ENCODE data around the gene DNAJB7.
"Not testable (repeated sequence)": the region's sequence is repeated elsewhere in the genome, so short reads cannot be mapped to it uniquely, and the experiment has no call there.

The DNAJB7 gene

DNA sequence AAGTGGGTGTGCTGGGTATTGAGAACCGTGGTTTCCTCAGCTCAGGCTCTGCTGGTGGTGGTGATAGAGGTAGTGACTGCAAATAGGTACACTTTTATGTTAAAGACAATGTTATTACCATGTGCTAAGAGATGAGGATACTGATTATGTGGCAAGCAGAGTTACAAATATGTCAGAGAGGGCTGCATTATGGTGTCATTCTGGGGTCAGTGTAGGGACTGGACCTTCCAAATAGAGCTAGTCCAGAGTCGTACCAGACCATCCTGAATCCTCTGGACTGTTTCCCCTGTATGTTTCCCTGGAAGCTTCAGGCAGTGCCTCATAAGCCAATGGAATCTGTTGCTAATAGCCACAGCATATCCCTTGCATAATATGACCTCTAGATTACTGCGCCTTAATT, at the start of gene DNAJB7:
DNAJB7 (minus strand) TSS at position 101 of the 400 bp plus-strand sequence. CDS start 119 bp downstream, outside the sequence.
- Mint-ChIP-seq H3K9me3 (no peaks in the 10 kb centered on the region), H3K27me3 (no peaks in the 10 kb centered on the region), H3K4me1 (peaks cover 43% of the 10 kb centered on the region), H3K4me3 (no peak within 1 kb of the TSS), H3K27ac (peak within 1 kb of the TSS in 1 of 2 donors; percentile 81)
- DNase-seq (no peak), ATAC-seq (no peak)

DNA sequence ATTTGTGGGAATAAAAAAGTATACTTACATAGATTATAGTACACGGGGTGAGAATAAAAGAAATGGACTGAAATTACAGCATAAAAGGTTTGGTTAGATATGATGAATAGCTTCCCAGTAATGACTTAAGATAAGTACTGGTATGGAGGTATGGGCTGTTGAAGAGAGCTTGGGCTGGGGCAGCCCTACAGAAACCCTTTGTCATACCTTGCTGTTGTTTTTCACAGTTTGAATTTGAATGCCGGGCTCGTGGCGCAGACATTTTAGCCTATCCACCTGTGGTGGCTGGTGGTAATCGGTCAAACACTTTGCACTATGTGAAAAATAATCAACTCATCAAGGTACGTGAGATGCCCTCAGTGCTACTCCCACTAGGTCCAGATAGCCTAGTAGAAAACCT, 47.0 kb upstream of the DNAJB7 start:
- Mint-ChIP-seq H3K9me3 (no peaks in the 10 kb centered on the region), H3K4me3 (no peak overlapping the region), H3K27ac (no peak overlapping the region), H3K27me3 (no peaks in the 10 kb centered on the region), H3K4me1 (no peaks in the 10 kb centered on the region)
- no peak for DNase-seq
- ATAC-seq: no peak

DNA sequence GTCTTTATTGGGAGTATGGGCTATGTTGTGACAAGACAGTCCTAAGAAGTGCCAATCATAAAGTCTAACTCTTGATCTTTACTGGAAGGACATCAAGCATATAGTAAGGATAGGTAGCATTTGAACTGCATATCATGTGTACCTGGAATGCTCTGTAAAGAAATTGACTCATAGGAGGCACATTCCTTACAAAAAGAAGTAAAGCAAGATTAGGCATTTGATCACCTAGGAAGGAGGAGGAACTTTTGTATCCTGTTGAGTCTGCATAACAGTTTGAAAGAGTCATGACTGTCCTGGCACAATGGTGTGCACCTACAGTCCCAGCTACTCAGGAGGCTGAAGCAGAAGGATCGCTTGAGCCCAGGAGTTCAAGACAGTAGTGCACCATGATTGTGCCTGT, 42.2 kb upstream of the DNAJB7 start:
- no peak overlapping the region for H3K27ac Mint-ChIP-seq
- no peaks in the 10 kb centered on the region for H3K9me3 Mint-ChIP-seq
- no peak overlapping the region for H3K4me3 Mint-ChIP-seq
- DNase-seq (no peak), ATAC-seq (no peak)
- H3K27me3 Mint-ChIP-seq: no peaks in the 10 kb centered on the region
- H3K4me1 Mint-ChIP-seq: peaks cover 4% of the 10 kb centered on the region

DNA sequence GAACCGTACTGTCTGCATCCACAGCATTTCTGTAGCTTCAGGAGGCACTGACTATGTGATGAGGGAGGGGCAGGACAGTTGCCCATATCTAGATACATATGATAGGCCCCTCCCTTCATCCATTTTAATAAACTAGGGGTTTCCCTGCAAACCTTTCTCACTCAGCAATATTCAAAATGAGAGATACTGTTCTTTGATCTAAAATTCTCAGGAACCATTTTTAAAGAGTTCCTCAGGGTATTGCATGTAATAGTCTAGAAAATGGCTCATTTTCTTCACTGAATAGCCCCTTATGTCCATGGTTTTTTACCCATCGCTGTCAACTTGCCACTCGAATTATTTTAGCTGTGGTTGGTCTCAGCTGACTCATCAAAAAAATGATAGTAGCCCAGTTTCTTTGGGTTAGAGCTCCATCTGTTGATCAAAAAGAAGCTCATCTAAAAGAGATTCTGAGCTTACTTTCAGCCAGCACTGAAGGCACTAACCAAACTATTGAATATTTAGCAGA, 37.0 kb upstream of the DNAJB7 start:
- H3K27me3 Mint-ChIP-seq: no peaks in the 10 kb centered on the region
- ATAC-seq (peak; percentile 92), DNase-seq (peak; percentile 12 to 14)
- H3K4me1 Mint-ChIP-seq: peaks cover 10% of the 10 kb centered on the region
- H3K27ac Mint-ChIP-seq: peak overlapping the region in 1 of 2 donors; percentile 53
- H3K4me3 Mint-ChIP-seq: peak overlapping the region; percentile 29 to 57
- H3K9me3 Mint-ChIP-seq: no peaks in the 10 kb centered on the region

DNA sequence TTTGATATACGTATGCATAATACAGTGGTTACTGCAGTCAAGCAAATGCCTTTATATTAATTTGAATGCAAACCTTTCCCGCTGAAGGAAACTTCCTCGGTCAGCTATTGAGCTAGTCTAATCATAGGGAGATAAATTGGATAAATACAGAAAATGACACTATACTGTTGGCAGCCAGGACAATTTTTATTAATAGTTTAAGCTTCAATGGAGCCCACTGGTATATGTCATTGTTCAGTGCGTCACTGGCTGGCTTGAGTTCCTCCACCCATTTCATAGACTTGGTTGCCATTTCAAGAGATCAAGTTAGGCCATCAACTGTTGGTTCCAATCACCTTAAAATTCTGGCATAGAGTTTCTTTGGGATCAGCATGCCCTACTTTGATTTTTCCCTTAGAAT, 32.5 kb upstream of the DNAJB7 start:
- H3K4me1 Mint-ChIP-seq: peaks cover 9% of the 10 kb centered on the region
- no peak overlapping the region for H3K27ac Mint-ChIP-seq
- ATAC-seq (no peak), DNase-seq (no peak)
- no peak overlapping the region for H3K4me3 Mint-ChIP-seq
- H3K9me3 Mint-ChIP-seq: no peaks in the 10 kb centered on the region
- H3K27me3 Mint-ChIP-seq: no peaks in the 10 kb centered on the region

DNA sequence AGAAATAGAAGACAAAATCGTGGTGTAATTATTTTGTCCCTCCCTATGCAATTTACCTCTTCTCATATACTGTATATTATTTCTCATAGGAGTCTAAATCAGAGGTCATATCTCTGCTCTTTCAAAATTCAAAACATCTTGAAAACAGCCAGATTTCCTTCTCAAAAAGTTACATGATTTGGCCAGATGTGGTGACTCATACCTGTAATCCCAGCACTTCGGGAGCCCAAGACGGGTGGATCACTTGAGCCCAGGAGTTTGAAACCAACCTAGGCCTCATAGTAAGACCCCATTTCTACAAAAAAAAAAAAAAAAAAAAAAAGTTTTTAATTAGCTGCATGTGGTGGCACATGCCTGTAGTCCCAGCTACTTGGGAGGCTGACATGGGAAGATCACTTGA, 29.0 kb upstream of the DNAJB7 start:
- H3K9me3 Mint-ChIP-seq: no peaks in the 10 kb centered on the region
- no peak for ATAC-seq
- no peak for DNase-seq
- H3K27me3 Mint-ChIP-seq: no peaks in the 10 kb centered on the region
- H3K4me3 Mint-ChIP-seq: no peak overlapping the region
- H3K4me1 Mint-ChIP-seq: no peaks in the 10 kb centered on the region
- H3K27ac Mint-ChIP-seq: peak overlapping the region in 1 of 2 donors; percentile 76

DNA sequence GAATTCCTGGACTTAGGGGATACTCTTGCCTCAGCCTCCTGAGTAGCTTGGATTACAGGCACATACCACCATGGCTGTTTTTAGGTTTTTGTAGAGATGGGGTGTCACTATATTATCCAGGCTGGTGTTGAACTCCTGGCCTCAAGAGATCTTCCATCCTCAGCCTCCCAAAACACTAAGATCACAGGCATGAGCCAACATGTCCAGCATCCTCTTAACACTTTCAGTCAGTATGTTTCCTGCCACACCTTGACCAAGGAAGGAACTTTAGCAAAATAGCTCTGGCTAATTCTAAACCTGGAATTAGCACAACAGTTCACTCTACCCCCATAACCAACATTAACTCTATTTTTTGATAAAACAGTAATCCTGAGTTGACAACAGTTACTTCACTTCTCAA, 27.2 kb upstream of the DNAJB7 start:
- Mint-ChIP-seq H3K9me3 (no peaks in the 10 kb centered on the region), H3K4me3 (no peak overlapping the region), H3K27me3 (no peaks in the 10 kb centered on the region), H3K4me1 (no peaks in the 10 kb centered on the region), H3K27ac (peak overlapping the region in 1 of 2 donors; percentile 67)
- DNase-seq (no peak), ATAC-seq (no peak)

DNA sequence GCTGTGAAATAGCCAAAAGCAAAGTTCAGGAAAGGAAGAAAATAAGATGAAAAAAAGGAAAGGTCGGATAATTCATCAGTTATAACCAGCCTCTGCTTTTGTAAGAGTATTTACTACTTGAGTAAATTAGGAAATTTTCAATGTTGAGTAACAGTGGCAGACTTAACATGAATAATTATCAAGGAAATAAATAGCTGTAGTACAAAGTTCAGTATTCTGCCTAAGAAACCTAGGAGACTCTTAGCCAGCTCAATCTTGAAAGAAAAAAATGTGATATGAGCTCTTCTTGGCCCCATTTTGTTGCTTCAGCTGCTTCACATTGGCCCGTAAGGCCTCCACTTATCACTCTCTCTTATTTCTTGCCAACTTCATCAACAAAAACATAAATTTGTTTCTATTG, 17.0 kb upstream of the DNAJB7 start:
- no peak for ATAC-seq
- Mint-ChIP-seq H3K9me3 (no peaks in the 10 kb centered on the region), H3K4me3 (no peak overlapping the region), H3K4me1 (no peaks in the 10 kb centered on the region), H3K27ac (no peak overlapping the region), H3K27me3 (no peaks in the 10 kb centered on the region)
- DNase-seq: no peak

DNA sequence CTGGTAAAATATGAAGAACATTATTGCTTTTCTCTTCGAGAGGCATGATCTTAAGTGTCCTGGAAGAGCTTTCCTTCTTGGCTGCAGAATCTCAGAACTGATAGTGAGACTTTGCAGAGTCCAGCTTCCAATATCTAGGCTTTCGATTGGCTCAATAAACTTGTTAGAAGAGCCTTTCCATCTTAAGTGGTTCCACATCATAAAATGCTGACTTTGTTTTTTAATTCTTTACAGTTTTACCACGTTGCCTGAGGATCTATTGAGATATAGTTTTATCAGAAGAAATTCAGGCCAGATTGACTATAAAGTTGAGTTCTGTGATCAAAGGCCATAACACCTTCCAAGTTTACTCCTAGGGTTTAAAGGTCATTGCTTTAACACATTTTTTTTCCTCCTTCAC, 15.6 kb upstream of the DNAJB7 start:
- Mint-ChIP-seq H3K4me3 (no peak overlapping the region), H3K27me3 (no peaks in the 10 kb centered on the region), H3K4me1 (no peaks in the 10 kb centered on the region), H3K9me3 (no peaks in the 10 kb centered on the region), H3K27ac (no peak overlapping the region)
- DNase-seq (no peak), ATAC-seq (no peak)

DNA sequence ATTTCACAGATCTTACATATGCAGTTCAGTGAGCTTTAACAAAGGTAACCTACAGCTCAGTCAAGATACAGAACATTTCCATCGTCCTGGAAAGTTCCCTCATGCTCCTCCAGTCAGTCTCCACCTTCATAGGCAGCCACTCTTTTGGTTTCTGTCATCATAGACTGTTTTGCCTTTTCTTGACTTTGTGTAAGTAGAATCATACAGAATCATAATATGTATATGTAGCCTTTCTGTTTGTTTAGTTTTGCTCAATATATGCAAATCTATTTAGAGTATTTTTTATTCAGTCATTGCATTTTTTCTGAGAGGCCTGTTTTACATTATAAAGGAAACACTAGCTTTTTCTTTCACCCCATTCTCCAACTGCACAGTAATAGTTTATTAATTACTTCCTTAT, 15.0 kb upstream of the DNAJB7 start:
- no peaks in the 10 kb centered on the region for H3K27me3 Mint-ChIP-seq
- ATAC-seq (no peak), DNase-seq (no peak)
- H3K4me3 Mint-ChIP-seq: no peak overlapping the region
- H3K27ac Mint-ChIP-seq: no peak overlapping the region
- no peaks in the 10 kb centered on the region for H3K4me1 Mint-ChIP-seq
- H3K9me3 Mint-ChIP-seq: no peaks in the 10 kb centered on the region

DNA sequence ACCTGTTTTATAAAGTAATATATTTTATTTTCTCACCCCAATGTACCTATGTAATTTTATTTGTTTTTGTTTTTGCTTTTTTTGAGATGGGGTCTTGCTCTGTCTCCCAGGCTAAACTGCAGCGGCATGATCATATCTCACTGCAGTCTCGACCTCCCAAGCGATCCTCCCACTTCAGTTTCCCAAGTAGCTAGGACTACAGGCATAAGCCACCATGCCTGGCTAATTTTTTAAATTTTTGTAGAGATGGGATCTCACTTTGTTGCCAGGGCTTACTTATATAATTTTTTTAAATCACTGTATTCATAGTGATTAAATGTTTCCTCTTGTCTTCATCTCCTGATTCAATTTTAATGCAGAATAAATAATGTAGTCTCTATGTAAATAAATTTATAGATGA, 13.2 kb upstream of the DNAJB7 start:
- Mint-ChIP-seq H3K27me3 (no peaks in the 10 kb centered on the region), H3K4me3 (no peak overlapping the region), H3K27ac (no peak overlapping the region), H3K9me3 (no peaks in the 10 kb centered on the region), H3K4me1 (no peaks in the 10 kb centered on the region)
- no peak for DNase-seq
- no peak for ATAC-seq

DNA sequence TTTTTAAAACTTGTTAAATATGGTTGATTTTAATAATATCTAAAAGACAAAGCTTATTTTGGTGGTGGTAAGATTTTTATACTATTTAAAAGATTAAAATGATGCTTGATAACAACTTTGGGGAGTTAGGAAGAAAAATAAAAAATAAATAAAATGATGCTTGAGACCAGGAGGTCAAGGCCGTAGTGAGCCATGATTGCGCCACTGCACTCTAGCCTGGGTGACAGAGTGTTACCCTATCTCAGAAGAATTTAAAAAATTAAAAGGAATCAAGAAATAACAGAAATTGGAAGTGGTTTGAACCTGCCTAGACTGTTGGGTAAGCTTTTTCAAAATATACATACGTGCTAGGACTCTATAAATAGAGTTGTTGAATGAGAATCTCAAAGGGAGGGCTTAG, 12.1 kb upstream of the DNAJB7 start:
- Mint-ChIP-seq H3K27me3 (no peaks in the 10 kb centered on the region), H3K4me1 (no peaks in the 10 kb centered on the region), H3K4me3 (no peak overlapping the region), H3K27ac (no peak overlapping the region), H3K9me3 (no peaks in the 10 kb centered on the region)
- ATAC-seq: no peak
- DNase-seq: no peak

DNA sequence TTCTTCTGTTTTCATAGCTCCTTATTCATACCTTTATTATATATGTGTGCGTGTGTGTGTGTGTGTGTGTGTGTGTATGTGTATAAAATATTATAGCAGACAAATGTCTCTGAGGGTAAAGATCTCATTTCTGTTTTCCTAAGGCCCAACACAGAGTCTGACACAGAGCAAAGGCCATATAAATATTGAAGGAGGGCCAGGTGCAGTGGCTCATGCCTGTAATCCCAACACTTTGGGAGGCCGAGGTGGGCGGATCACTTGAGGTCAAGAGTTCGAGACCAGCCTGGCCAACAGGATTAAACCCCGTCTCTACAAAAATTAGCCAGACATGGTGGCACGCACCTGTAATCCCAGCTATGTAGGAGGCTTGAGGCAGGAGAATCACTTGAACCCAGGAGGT, 6.5 kb upstream of the DNAJB7 start:
- H3K27me3 Mint-ChIP-seq, DNase-seq, H3K4me3 Mint-ChIP-seq, ATAC-seq, H3K9me3 Mint-ChIP-seq, H3K27ac Mint-ChIP-seq: not testable (repeated sequence)
- H3K4me1 Mint-ChIP-seq: peaks cover 11% of the 10 kb centered on the region

DNA sequence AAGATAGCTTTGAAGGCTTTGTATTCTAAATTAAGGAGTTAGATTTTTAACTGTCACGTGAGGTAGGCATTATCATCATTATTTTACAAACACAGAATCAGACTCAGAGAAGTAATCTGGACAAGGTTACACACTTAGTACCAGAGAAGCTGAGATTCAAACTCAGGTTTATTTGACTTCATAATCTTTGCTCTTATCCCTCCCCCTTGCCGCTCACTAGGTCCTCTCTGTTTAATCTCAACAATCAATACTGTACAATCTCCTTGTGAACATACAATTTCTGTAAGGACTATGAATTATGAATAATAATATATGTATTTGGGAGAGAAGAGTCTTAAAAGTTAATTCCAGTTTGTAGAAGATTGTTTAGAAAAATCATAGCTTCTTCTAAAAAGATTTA, 5.2 kb upstream of the DNAJB7 start:
- Mint-ChIP-seq H3K4me1 (peaks cover 22% of the 10 kb centered on the region), H3K27ac (no peak overlapping the region), H3K27me3 (no peaks in the 10 kb centered on the region), H3K4me3 (no peak overlapping the region), H3K9me3 (no peaks in the 10 kb centered on the region)
- ATAC-seq (no peak), DNase-seq (no peak)

DNA sequence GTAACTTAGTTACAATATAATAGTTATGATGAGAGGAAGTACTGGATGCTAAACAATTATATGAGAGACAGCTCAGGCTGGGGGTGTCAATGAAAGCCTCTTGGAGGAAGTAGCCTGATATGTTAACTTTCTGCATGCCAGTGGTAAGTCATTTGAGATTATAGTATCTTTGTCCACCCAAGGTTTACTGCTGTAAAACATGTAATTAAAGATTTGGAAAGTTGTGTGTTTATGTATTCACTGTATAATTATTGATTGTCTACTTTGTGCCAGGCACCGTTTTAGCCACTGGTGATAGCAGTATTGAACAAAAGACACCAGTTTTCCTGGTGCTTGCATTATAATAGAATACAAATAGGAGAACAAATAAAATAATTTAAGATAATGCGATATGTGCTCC, 624 bp upstream of the DNAJB7 start:
- ATAC-seq (no peak), DNase-seq (no peak)
- Mint-ChIP-seq H3K27me3 (no peaks in the 10 kb centered on the region), H3K9me3 (no peaks in the 10 kb centered on the region), H3K4me1 (peaks cover 42% of the 10 kb centered on the region), H3K4me3 (no peak overlapping the region), H3K27ac (peak overlapping the region in 1 of 2 donors; percentile 81)

DNA sequence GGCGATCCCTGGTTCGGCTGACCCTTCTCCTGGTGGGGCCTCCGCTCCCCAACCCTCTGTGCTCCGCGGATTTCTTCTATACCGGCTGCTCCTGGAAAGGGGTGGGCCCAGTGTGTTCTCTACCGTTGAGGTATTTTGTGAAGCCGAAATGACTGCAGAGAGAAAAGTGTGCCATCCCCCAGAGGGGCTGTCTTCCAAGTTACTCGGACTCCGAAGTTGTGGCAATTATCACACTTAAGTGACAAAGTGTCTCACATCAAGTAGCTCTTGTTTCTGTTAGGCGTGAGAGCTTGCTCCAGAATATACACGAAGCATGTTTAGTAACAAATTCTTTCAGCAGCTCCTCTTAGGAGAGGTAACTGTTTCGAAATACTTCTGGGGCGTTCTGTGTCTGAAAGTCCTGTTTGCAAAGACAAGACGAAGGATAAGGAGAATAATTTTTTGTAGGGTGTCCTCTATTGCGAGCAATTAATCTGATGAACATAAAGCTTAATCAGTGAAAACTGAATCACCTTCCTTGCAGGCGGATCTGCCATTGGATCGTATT, 4.5 kb downstream of the DNAJB7 start:
- Mint-ChIP-seq H3K4me1 (peaks cover 54% of the 10 kb centered on the region), H3K4me3 (peak overlapping the region; percentile 92 to 100), H3K9me3 (no peaks in the 10 kb centered on the region), H3K27me3 (no peaks in the 10 kb centered on the region), H3K27ac (peak overlapping the region; percentile 99 to 100)
- no peak for ATAC-seq
- no peak for DNase-seq
